Suprapubic skin (tissue), 4 donors: ENCODE results near the gene EPS8L1.

Experiments used
- CTCF ChIP-seq, 2 donors: fragments of 200-600 bp in 1 of 2; fragments of 450-650 bp in 1 of 2; sonication (generic) in 1 of 2; IDR thresholded peaks; one replicate each; pipeline ENCODE4 v1.5.1; 2016 to 2019; ENCODE audit warnings: antibody characterized with exemption in 2 of 2, mild to moderate bottlenecking in 1 of 2, moderate library complexity in 1 of 2
- EP300 ChIP-seq: sonication (generic); formaldehyde crosslinking; IDR thresholded peaks from one replicate; pipeline ENCODE4 v1.6.1; 2017; ENCODE audit warnings: antibody characterized with exemption
- POLR2A ChIP-seq, 2 donors: fragments of 450-650 bp; IDR thresholded peaks; one replicate each; pipeline ENCODE4 v1.6.1; 2017; ENCODE audit warnings: antibody characterized with exemption in 2 of 2, mild to moderate bottlenecking in 2 of 2, moderate library complexity in 2 of 2
- POLR2AphosphoS5 ChIP-seq, 3 donors: sonication (generic); formaldehyde crosslinking; IDR thresholded peaks; one replicate each; pipeline ENCODE4 v1.6.1; 2017; ENCODE audit warnings: antibody characterized with exemption in 3 of 3

- TF ChIP-seq POLR2AphosphoS5 (IDR thresholded peaks at IDR 0.05) (no peak), POLR2A (IDR thresholded peaks at IDR 0.05) (no peak), CTCF (IDR thresholded peaks at IDR 0.05) (no peak), EP300 (no peak)
Observed at GRCh38 chr19:55044286-55044685, 31.4 kb upstream of the EPS8L1 start.
